ENCODE measurements around the gene TCF12. TPM values are rescaled to one million over a fixed set of nuclear protein-coding genes. Genes with fewer than 3 reads are reported as not detected.

TCF12 gene
- total RNA-seq, 3 donors from 2014 or later (not counting 1 experiment from before 2014, with no cell fraction given) = 84.1 to 111 (median 107) TPM

- Histone ChIP-seq H3K27me3 (ENCODE audit: control insufficient read depth, insufficient read depth, low read length) (peaks cover 3% of the 10 kb centered on the region), H3K4me1 (ENCODE audit: control insufficient read depth, insufficient read depth, low read length) (peaks cover 14% of the 10 kb centered on the region), H3K9me3 (ENCODE audit: control insufficient read depth, insufficient read depth, low read length) (no peaks in the 10 kb centered on the region), H3K27ac (ENCODE audit: low read length) (no peak overlapping the region), H3K4me3 (ENCODE audit: low read length) (no peak overlapping the region), H3K36me3 (ENCODE audit: control insufficient read depth, insufficient read depth, low read length) (no peaks in the 10 kb centered on the region)
- H3K4me1 Mint-ChIP-seq = peaks cover 5 to 16% of the 10 kb centered on the region in 2 donors
- H3K36me3 Mint-ChIP-seq = no peaks in the 10 kb centered on the region
- no peak overlapping the region for H3K4me3 Mint-ChIP-seq
- intact Hi-C loops (cut with micrococcal nuclease) = loop anchor here (10.0 kb wide), 1 partner anchor 295 kb away; no protein-coding TSS in a partner anchor
- WGBS (ENCODE audit: insufficient coverage) = 88% methylated on average over 20 of the region's 21 CpGs
- no peaks in the 10 kb centered on the region for H3K9me3 Mint-ChIP-seq
- ATAC-seq = no peak
- peaks cover 12 to 23% of the 10 kb centered on the region in 2 donors for H3K27me3 Mint-ChIP-seq (ENCODE audit: low read depth in 2 of 2)
- no peak overlapping the region for H3K27ac Mint-ChIP-seq
- no peak for TF ChIP-seq CTCF (IDR thresholded peaks at IDR 0.05)
- no peak for DNase-seq
Measured at GRCh38 chr15:57309856-57310760, 391.7 kb downstream of the TCF12 start.

- DNase-seq = no peak
- Histone ChIP-seq H3K4me3 (ENCODE audit: low read length) (no peak overlapping the region), H3K9me3 (ENCODE audit: control insufficient read depth, insufficient read depth, low read length) (no peaks in the 10 kb centered on the region), H3K27ac (ENCODE audit: low read length) (no peak overlapping the region), H3K36me3 (ENCODE audit: control insufficient read depth, insufficient read depth, low read length) (no peaks in the 10 kb centered on the region), H3K27me3 (ENCODE audit: control insufficient read depth, insufficient read depth, low read length) (peaks cover 3% of the 10 kb centered on the region), H3K4me1 (ENCODE audit: control insufficient read depth, insufficient read depth, low read length) (peaks cover 14% of the 10 kb centered on the region)
- Mint-ChIP-seq H3K36me3 (no peaks in the 10 kb centered on the region), H3K27me3 (ENCODE audit: low read depth in 2 of 2) (peaks cover 8 to 19% of the 10 kb centered on the region in 2 donors), H3K4me3 (no peak overlapping the region), H3K4me1 (peaks cover 5 to 15% of the 10 kb centered on the region in 2 donors), H3K27ac (no peak overlapping the region), H3K9me3 (no peaks in the 10 kb centered on the region)
- intact Hi-C loops (cut with micrococcal nuclease) = no loop called here
- WGBS (ENCODE audit: insufficient coverage) = 87% methylated on average over 9 of the region's 9 CpGs
- TF ChIP-seq CTCF (IDR thresholded peaks at IDR 0.05) = no peak
- no peak for ATAC-seq
Measured at GRCh38 chr15:57310876-57311275, 392.4 kb downstream of the TCF12 start.

GRCh38 chr15:57312006-57312317, 393.5 kb downstream of the TCF12 start:
- Histone ChIP-seq H3K9me3 (ENCODE audit: control insufficient read depth, insufficient read depth, low read length) (no peaks in the 10 kb centered on the region), H3K4me3 (ENCODE audit: low read length) (no peak overlapping the region), H3K4me1 (ENCODE audit: control insufficient read depth, insufficient read depth, low read length) (peaks cover 3% of the 10 kb centered on the region), H3K27me3 (ENCODE audit: control insufficient read depth, insufficient read depth, low read length) (no peaks in the 10 kb centered on the region), H3K36me3 (ENCODE audit: control insufficient read depth, insufficient read depth, low read length) (no peaks in the 10 kb centered on the region), H3K27ac (ENCODE audit: low read length) (no peak overlapping the region)
- H3K4me3 Mint-ChIP-seq = no peak overlapping the region
- peaks cover 3 to 13% of the 10 kb centered on the region in 2 donors for H3K27me3 Mint-ChIP-seq (ENCODE audit: low read depth in 2 of 2)
- WGBS (ENCODE audit: insufficient coverage) = 93% methylated on average over 6 of the region's 6 CpGs
- no peak overlapping the region for H3K27ac Mint-ChIP-seq
- H3K36me3 Mint-ChIP-seq = no peaks in the 10 kb centered on the region
- H3K9me3 Mint-ChIP-seq = no peaks in the 10 kb centered on the region
- H3K4me1 Mint-ChIP-seq = peaks cover 0 to 4% of the 10 kb centered on the region in 2 donors
- DNase-seq (no peak), ATAC-seq (no peak)
- no peak for TF ChIP-seq CTCF (IDR thresholded peaks at IDR 0.05)
- intact Hi-C loops (cut with micrococcal nuclease) = no loop called here
